Naive B cell (primary cell): ENCODE measurements around the gene NTM. TPM values are rescaled to one million over a fixed set of nuclear protein-coding genes. Genes with fewer than 3 reads are reported as not detected.

ENCODE experiments used
- ATAC-seq, 2 donors: fragments of 150-1000 bp; cut with Tn5 transposase; 2 replicates each; pipeline ENCODE4 v1.10.0; 2021; ENCODE audit warnings: low read depth in 2 of 2, mild to moderate bottlenecking in 2 of 2, moderate library complexity in 2 of 2
- DNase-seq: peaks from one replicate; pipeline ENCODE4 v3.0.0; 2022
- H3K27ac Mint-ChIP-seq, 6 donors: one replicate each; pipeline ENCODE4 v1.8.0; 2020 to 2022; ENCODE audit warnings: mild to moderate bottlenecking in 6 of 6, mixed read lengths in 6 of 6, moderate library complexity in 5 of 6, inconsistent platforms in 2 of 6
- H3K27me3 Mint-ChIP-seq, 3 donors: one replicate each; pipeline ENCODE4 v1.8.0; 2021 to 2022; ENCODE audit warnings: mixed read lengths in 3 of 3, mild to moderate bottlenecking in 1 of 3
- H3K36me3 Mint-ChIP-seq, 2 donors: one replicate each; pipeline ENCODE4 v1.8.0; 2020 to 2022; ENCODE audit warnings: mixed read lengths in 2 of 2, inconsistent platforms in 1 of 2, mild to moderate bottlenecking in 1 of 2
- H3K4me1 Mint-ChIP-seq, 3 donors: one replicate each; pipeline ENCODE4 v1.8.0; 2020 to 2022; ENCODE audit warnings: mixed read lengths in 3 of 3, inconsistent platforms in 1 of 3, mild to moderate bottlenecking in 1 of 3, moderate library complexity in 1 of 3
- H3K4me3 Mint-ChIP-seq, 8 donors: one replicate each; pipeline ENCODE4 v1.8.0; 2020 to 2022; ENCODE audit warnings: mild to moderate bottlenecking in 8 of 8, mixed read lengths in 8 of 8, moderate library complexity in 8 of 8, inconsistent platforms in 2 of 8
- H3K9me3 Mint-ChIP-seq, 7 donors: one replicate each; pipeline ENCODE4 v1.8.0; 2020 to 2022; ENCODE audit warnings: mixed read lengths in 7 of 7, mild to moderate bottlenecking in 5 of 7, inconsistent platforms in 2 of 7, moderate library complexity in 1 of 7
- polyA plus RNA-seq, 6 donors: library from polyadenylated mRNA; unstranded; fragments of 300-500 nt; fragmentation: Illumina TruSeq; gene quantifications; one replicate each; pipeline ENCODE4 v1.2.3, GENCODE V29; 2021; ENCODE audit warnings: low read depth in 6 of 6

NTM gene
- polyA plus RNA-seq, 6 donors from 2014 or later = not detected

DNA sequence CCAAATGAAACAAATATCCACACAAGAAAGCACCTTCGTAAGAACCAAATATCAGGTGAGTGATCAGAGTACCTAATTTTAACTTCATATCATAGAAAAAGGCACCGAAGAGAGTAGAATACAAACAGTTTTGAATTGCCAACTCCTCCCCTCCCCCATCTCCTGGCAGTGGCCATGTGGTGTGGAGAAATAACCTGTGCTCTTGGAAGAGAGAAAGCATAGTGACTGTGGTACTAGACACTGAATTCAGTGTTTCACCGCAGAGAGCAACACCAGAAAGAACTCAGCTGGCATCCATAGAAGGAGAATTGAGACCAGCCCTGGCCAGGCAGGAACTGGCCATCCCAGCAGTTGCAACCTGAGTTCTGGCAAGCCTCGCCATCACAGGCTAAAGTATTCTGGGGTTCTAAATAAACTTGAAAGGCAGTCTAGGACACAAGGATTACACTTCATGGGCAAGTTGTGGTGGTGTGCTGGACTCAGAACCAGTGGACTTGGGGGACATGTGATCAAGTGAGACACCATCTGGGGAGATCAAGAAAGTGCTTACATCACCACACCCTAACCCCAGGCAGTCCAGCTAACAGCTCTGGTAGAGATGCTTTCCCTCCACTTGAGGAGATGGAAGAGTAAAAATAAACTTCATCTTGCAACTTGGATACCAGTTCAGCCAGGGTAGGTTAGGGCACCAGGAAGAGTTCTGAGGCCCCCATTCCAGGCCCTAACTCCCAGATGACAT, 1003.2 kb downstream of the NTM start:
- H3K36me3 Mint-ChIP-seq = no peaks in the 10 kb centered on the region
- H3K9me3 Mint-ChIP-seq = peaks cover 2 to 11% (median 6%) of the 10 kb centered on the region in 7 donors
- ATAC-seq (no peak), DNase-seq (no peak)
- H3K27me3 Mint-ChIP-seq = no peaks in the 10 kb centered on the region
- H3K27ac Mint-ChIP-seq = no peak overlapping the region
- peak overlapping the region in 1 of 8 donors; percentile 2 for H3K4me3 Mint-ChIP-seq
- no peaks in the 10 kb centered on the region for H3K4me1 Mint-ChIP-seq

DNA sequence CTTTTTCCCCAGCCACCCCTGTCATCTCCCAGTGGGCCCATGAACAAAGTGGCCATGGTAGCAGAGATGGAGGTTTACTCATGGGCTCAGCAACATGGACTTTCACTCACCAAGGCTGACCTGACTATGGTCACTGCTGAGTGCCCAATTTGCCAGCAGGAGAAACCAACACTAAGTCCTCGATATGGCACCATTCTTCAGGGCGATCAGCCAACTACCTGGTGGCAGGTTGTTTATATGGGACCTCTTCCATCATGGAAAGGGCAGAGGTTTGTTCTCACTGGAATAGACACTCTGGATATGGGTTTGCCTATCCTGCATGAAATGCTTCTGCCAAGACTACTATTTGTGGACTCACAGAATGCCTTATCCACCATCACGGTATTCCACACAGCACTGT, 1009.1 kb downstream of the NTM start:
- Mint-ChIP-seq H3K4me3 (no peak overlapping the region), H3K27ac (no peak overlapping the region), H3K27me3 (no peaks in the 10 kb centered on the region), H3K9me3 (peaks cover 0 to 27% (median 2%) of the 10 kb centered on the region in 7 donors), H3K4me1 (no peaks in the 10 kb centered on the region), H3K36me3 (no peaks in the 10 kb centered on the region)
- DNase-seq (no peak), ATAC-seq (no peak)
